ELF-1 (cell line): Measurements from ENCODE around the gene ARIH1.

Experiments used
- DNase-seq: peaks from one replicate; pipeline ENCODE4 v3.0.0-alpha.2; 2016; ENCODE audit warnings: low read depth, low spot score

Gene ARIH1

DNA sequence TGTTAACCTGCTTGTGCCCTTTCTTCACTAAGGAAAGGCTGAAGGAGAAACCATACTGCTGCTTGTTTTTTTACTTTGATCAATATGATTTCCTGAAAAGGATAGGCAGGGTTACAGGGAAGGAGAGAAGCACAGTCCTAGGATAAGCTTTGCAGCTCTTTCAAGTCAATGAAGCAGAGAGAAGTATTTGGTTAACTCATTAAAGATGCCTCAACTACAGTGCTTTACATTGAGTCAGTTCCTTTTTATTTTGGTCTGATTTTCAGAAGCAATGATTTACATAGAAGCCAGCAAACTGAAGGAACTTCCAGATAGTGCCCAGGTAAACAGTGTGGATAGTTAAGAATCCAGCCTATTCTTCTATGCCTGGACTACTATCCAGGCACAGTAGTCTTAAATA is 64.8 kb downstream of the ARIH1 start:
- no peak for DNase-seq

DNA sequence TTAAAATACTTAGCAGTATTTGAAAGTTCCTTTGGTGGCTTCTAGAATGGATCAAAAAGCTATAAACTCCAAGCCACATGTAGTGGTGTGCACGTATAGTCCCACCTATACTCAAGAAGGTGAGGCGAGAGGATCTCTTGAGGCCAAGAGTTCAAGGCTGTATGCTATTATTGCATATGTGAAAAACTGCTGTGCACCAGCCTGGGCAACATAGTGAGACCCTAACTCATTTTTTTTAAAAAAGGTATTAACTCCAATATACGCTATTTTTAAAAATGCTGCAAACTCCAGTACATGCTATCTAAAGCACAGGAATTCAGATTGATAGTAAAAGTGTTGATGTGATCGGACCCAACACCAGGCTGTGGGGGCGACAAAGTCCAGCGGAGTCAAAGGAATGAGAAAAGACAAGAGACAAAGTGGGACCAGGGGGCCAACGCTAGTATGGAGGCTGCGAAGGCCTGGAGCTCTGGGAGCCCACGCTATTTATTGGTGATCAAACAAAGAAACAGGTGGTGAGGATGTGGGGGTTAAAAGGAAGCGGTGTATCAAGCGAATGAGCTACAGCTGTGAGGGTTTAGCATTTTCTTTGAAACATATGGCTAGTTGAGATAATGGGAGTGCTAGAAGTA is 66.6 kb downstream of the ARIH1 start:
- DNase-seq = no peak

DNA sequence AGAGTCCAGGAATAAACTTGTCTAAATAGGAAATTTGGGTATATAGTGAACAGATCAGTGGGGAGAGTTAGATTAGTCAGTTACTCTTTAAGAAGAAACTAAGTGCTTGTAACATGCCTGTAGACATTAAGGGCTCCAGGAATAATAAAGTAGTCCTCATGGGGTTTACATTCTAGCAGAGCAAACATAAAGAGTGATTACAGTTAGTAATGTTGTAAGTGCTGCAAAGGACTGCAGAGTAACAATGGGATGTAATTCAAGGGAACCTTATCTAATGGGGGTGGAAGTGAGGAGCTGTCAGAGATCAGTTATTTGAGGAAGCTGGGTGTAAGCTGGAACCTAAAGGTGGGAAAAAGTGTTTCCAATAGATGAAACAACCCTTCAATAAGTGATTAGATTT is 67.5 kb downstream of the ARIH1 start:
- no peak for DNase-seq

DNA sequence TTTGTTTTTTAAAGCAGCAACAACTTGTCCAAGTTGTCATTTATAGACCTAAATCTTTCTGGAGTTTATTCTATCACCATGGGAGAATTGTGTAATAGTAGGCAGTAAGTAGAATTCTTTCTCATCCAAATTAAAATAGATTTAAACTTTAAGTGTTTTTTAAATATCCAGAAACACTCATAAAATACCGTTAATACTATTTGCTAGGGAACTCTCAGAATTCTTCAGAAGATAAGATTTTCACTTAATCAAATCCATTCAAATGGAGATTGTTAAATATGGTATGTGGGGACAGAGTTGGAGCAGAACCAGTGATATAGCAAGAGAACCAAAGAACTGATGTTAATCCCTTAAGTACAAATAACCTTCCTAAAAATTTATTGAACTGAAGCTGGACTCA is 71.0 kb downstream of the ARIH1 start:
- no peak for DNase-seq

DNA sequence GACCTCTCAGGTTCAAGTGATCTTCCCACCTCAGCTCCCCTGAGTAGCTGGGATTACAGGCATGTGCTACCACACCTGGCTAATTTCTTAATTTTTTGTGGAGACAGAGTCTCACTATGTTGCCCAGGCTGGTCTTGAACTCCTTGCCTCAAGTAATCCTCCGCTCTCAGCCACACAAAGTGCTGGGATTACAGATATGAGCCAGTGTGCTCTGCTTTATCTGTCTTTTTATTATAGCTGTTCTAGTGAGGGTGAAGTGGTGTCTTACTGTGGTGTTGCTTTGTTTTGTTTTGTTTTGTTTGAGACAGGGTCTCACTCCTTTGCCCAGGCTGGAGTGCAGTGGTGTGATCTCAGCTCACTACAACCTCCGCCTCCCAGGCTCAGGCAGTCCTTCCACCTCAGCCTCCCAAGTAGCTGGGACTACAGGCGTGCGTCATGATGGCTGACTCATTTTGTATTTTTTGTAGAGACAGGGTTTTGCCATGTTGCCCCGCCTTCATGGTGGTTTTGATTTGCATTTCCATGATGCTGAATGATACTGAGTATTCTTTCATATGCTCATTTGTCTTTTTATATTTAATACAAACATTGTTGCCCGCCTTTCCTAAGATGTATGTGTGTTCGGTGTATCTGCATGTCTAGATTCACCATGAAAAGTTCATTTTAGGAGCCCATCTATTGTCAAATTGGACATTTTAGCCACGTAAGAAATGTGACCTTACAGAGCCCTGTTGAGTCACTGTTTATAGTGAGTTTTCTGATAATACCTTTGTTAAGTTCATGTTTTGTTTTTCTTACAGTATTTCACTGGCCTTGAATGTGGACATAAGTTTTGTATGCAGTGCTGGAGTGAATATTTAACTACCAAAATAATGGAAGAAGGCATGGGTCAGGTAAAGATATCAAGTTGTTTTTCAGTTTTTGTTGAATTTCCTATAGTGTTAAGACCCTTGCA is 80.6 kb downstream of the ARIH1 start:
- no peak for DNase-seq

DNA sequence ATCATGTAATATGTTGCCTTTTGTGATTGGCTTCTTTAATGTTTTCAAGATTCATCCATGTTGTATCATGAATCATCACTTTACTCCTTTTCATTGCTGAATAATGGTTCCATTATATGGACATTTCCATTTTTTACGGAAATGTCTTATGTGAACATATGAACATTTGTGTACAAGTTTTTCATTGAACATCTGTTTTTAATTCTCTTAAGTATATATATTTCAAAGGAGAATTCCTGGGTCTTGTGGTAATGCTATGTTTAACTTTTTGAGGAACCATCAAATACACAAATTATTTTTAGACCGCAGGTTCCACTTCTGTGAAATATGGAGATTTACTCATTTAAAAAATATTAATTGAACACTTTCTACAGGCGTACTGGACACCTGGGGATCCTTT is 85.7 kb downstream of the ARIH1 start:
- DNase-seq = no peak

DNA sequence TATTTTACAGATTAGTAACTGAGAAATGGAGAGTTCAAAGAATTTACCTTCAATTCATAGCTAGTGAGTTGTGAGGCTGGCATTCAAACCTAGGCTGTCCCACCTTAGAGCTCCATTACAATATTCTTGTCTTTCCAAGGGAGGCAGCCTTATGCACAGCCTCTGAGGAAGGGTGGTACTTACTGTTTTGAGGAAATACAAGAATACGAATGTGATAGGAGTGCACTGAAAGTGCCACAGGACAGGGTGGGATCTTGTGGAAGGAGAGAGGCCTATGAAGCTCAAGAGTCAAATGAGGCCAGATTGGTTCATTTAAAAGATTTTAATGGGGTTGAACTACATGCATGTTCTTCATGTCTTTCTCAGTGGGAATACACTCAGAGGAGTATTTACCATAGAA is 86.3 kb downstream of the ARIH1 start:
- DNase-seq = no peak

DNA sequence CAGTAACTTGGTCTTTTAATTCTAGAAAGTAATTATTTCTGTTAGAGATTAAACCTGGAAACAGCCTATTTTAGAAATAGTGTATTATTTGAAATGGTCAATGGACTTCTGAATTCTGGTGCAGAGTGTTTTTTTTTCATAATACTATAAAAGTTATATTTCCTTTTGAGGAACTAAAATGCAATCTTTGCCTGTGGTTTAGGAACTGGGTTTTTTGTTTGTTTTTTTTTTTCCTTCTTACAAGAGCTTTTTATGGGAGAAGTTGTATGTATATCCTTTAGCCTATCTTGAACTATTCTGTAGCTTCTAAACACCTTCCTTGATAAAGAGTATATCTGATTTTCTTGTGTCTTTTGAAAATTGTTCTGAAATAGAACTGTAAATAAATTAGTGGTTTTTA is 88.3 kb downstream of the ARIH1 start:
- DNase-seq = no peak

DNA sequence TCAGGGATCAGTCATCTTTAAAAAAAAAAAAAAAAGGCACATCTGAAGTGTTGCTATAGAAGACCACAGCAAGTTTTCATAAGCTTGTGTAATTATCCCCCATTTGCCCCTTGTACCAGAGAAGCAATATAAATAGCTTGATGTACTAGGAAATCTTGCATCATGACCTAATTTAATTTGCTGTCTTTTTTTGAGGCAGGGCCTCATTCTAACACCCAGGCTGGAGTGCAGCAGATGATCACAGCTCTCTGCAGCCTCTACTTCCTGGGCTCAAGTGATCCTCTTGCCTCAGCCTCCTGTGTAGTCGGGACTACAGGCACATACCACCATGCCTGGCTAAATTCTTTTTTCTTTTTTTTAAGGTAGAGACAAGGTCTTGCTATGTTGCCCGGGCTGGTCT is 88.7 kb downstream of the ARIH1 start:
- DNase-seq = no peak

DNA sequence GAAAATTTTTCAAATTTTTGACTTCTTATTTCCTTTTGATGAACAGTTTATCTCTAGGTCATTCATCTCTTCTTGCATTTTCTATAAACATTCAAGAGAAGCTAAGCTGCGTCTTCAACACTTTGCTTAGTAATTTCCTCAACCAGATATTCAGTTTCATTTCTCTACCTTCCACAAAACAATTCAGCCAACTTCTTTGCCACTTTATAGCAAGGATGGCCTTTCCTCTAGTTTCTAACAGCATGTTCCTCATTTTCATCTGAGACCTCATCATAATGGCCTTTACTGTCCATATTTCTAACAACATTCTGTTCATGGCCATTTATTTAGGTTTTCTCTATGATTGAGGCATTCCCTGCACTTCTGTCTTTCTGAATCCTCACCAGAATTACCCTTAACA is 90.0 kb downstream of the ARIH1 start:
- DNase-seq = no peak

DNA sequence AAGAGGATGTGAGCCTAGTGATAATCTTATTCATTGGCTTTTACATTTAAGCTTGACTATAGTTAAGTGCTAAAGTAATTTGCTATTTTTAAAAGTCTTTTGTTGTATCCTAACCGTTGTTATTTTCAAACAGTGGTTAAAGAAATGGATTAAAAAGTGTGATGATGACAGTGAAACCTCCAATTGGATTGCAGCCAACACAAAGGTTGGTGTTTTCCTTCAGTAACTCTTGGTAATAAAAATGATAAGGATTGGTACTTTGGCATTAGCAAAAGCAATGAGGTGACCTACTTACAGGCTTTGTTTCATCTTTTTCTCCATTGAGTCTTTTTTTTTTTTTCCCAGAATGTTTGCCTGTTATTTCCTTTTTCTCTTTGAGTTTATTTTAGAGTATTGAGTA is 92.8 kb downstream of the ARIH1 start:
- DNase-seq = no peak

DNA sequence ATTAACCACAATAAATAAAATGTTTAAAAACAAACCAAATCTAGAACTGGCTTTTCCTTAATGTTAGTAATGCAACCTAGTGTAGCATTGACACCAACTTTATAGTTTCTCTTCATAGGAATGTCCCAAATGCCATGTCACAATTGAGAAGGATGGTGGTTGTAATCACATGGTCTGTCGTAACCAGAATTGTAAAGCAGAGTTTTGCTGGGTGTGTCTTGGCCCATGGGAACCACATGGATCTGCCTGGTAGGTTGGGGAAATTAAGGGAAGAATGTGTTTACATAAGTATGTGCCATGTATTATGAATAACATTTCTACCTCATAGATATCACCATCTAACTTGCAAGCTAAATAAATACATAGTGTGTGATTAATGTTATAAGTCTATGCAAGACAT is 95.9 kb downstream of the ARIH1 start:
- no peak for DNase-seq

DNA sequence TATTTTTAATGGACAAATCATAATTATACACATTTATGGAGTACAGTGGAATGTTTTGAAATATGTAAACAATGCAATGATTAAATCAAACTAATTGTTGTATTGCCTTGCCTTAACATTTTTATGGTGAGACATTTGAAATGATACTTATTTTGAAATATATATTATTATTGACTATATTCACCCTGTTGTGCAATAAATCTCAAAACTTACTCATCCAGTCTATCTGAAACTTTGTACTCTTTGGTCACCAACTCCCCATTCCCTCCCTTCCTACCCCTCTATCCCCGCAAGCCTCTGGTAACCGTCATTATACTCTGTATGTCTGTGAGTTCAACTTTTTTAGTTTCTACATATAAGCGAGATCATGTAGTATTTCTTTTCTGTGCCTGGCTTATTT is 105.7 kb downstream of the ARIH1 start:
- no peak for DNase-seq

DNA sequence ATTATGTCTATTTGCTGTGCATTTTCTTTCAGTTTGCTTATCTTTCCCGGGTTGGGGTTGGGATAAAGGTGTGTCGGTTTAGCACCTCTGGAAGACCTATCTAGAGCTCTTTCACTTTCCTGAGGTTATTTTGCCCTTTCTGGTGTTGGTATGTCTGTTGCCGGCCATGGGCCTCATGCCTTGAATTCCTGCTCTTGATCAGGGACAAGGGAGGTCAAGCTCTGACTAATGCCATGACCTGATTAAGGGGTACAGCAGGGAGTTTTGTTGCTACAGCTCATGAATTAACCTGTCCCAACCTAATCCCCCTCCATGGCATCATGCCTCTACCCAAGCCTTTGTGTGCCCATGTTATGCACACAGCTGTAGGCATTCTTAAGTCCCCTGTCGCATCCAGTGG is 109.9 kb downstream of the ARIH1 start:
- DNase-seq = no peak

DNA sequence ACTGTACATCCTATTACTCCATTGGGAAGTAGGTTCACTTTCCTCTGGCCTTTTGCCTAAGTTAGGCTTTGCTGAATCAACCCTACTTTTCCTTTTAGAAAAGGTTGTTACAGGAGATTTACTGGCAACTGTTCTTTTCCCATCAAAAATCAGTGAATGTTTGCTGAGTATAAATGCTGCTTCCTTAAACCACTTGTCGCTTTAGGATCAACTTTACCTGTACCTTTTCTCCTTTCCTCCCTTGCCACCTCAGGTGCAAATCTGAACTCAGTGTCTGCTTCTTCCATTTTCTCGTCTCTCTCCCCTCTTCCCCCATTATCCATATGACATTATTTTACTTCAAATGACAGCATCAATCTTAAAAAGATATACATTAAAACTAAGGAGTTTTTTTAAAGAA is 110.9 kb downstream of the ARIH1 start:
- no peak for DNase-seq

DNA sequence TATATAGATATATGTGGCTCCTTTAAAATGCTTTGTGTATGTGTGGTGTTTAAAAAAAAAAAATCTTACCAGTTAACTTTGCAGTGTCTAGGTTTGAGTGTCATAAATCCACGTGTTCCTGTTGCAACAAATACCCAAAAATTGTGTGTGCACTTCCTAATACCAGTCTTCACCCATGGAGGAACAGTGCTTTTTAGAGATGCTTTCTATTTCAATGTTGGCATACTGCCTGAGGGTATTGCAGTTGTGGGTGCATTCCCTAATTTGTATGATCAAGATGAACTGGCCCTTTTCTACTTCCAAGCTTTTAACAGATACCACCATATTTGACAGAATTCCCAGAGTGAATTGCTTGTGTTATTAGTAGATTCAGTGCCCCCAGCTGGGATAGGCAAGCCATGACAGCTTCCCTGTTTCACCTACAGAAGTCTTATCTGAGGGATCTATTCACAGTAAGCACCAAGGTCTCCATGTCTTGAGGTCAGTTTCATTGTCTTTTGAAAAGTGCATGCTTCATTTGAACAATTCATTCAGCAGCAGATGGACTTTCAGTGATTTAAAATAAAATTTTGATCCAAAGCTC is 111.4 kb downstream of the ARIH1 start:
- no peak for DNase-seq

DNA sequence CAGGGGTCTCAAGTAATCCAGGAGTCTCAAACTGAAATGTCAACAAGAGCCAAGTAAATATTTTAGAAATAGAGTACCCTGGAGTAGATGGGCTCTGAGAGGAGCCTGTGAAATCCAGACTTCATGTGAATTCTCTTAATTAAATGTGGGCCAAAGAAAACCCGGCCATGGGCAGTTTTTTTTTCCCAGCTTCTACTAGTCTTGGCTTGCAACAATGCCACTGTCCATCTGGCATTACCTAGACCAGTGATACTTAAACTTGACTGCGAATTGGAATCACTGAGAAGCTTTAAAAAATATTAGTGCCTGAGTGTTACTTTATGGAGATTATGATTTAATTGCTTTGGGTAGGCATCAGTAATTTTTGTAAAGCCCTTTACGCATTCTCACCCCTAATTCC is 114.0 kb downstream of the ARIH1 start:
- DNase-seq = no peak

DNA sequence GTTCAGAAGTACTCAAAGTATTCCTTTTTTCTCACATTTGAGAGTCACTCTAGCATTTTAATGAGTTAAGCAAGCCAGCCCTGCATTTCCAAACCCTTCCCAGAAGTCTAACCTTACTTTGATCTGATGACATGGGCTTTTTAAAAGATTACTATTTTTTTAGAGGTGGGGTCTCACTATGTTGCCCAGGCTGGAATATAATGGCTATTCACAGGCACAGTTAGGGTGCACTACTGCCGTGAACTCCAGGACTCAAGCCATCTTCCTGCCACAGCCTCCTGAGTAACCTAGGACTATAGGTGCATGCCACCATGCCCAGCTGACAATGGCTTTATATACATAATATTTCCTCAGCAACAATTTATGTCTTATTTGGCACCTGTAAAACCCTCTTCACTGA is 116.3 kb downstream of the ARIH1 start:
- DNase-seq = no peak

DNA sequence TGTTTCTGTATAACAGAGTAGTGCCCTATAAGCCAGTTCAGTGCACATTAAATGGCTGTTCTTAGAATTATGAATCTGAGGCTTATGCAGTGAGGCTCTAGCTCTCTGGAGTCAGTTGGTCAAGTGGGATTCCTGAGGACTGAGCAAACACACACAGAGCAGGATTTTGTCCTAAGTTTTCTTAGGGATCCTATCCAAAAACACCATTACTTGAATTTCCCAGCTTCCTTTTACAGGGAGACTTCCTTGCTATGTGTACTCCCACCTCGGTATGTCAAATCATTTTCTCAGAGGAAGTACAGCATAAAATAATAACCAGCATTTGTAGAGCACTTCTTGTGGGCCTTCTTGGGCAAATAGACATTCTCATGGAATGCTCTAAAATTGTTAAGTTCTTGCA is 117.2 kb downstream of the ARIH1 start:
- no peak for DNase-seq

DNA sequence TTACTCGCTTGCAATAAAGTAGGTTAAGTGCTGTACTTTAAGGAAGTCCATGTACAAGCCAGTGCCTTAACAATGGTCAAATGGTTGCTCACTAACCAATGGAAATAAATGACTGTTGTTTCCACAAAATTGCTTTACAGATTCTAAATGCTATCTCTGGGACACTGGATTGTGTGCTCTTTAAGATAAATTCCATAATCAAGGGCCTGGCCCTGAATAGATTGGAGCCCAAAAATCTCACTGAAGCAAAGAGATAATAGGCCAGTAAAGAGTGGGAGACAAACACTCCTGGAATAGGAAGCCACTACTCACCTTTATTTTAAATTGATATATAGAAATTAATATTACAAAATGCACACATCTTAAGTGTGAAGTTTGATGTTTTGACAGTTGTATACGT is 118.0 kb downstream of the ARIH1 start:
- DNase-seq = no peak

DNA sequence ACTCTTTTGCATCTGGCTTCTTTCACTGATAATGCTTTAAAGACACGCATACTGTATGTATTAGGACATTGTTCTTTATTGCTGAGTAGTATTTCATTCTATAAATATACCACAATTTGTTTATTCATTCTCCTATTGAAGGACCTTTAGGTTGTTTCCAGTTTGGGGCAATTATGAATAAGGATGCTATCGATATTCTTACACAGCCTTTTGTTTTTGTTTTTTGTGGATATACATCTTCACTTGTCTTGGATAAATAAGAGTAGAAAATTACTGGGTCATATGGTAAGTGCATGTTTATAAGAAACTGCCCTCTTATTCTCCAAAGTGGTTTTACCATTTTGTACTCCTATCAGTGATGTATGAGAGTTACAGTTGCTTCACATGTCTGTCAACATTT is 118.5 kb downstream of the ARIH1 start:
- DNase-seq = no peak

DNA sequence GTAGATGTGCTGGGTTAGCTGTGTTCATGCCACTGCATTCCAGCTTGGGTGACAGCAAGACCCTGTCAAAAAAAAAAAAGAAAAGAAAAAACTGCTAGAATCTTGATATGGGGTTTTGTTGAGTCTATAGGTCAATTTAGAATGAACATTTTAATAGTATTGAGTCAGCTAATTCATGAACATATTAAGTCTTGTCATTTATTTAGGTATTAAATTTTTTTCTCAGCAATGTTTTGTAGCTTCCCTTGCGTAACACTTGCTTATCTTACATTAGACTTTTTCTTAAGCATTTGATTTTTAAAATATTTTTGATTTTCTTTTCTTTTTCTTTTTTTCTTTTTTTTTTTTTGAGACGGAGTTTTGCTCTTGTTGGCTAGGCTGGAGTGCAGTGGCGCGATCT is 119.7 kb downstream of the ARIH1 start:
- DNase-seq = no peak

DNA sequence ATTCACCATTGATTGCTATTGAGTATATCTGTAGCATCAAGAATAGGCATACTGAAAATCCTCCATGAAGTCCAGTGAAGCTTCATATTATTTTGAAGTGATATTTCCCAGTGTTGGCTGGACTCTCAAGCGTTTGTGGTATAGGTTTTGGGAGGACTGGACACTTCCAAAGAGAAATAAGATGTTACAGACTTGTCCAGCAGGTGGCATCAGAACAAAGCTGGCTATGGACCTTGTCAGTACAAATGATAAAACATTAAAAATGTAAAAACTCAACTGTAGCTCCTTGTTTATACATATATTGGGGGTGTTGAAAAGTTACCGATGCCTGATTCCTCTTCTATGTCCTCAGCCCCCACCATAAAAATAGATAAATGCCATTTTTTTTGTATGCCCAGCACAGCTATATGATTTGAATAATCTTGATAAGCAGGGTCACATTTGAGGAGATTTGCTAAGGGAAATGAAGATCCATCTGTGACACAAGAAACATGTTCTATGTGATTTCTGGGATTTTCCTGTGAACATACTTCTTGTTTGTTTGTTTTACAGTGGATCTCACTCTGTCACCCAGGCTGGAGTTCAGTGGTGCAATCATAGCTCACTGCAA is 125.8 kb downstream of the ARIH1 start:
- DNase-seq = no peak
